GM18511 (cell line): Measurements from ENCODE around the gene ANKRD23.
"Not testable (repeated sequence)": the region's sequence is repeated elsewhere in the genome, so short reads cannot be mapped to it uniquely, and the experiment has no call there.

ENCODE experiments used
- ATAC-seq: cut with Tn5 transposase; IDR thresholded peaks from one replicate; pipeline ENCODE4 v1.9.1; 2021; ENCODE audit warnings: mild to moderate bottlenecking, moderate library complexity; ENCODE audit not compliant: unreplicated experiment

The ANKRD23 gene

GRCh38 chr2:96843538-96844268, at the start of gene ANKRD23:
Gene ANKRD23, minus strand, starts transcription at chr2:96844021. Its CDS starts 29 bp downstream, at chr2:96843992.
- no peak for ATAC-seq

- no peak for ATAC-seq
Observed at GRCh38 chr2:96891591-96892333, 47.9 kb upstream of the ANKRD23 start.

- no peak for ATAC-seq
Observed at GRCh38 chr2:96890726-96891385, 47.0 kb upstream of the ANKRD23 start.

GRCh38 chr2:96890252-96890651, 46.4 kb upstream of the ANKRD23 start:
- ATAC-seq: no peak

- not testable (repeated sequence) for ATAC-seq
Observed at GRCh38 chr2:96889502-96889901, 45.7 kb upstream of the ANKRD23 start.

- ATAC-seq: no peak
Observed at GRCh38 chr2:96888072-96889011, 44.5 kb upstream of the ANKRD23 start.

GRCh38 chr2:96887493-96888012, 43.7 kb upstream of the ANKRD23 start:
- ATAC-seq: no peak

GRCh38 chr2:96885432-96886347, 41.9 kb upstream of the ANKRD23 start:
- no peak for ATAC-seq

GRCh38 chr2:96884299-96885094, 40.7 kb upstream of the ANKRD23 start:
- no peak for ATAC-seq

GRCh38 chr2:96883306-96883705, 39.5 kb upstream of the ANKRD23 start:
- no peak for ATAC-seq

GRCh38 chr2:96882906-96883305, 39.1 kb upstream of the ANKRD23 start:
- no peak for ATAC-seq

GRCh38 chr2:96882230-96882629, 38.4 kb upstream of the ANKRD23 start:
- no peak for ATAC-seq

GRCh38 chr2:96881349-96882195, 37.8 kb upstream of the ANKRD23 start:
- no peak for ATAC-seq

GRCh38 chr2:96880891-96881273, 37.1 kb upstream of the ANKRD23 start:
- no peak for ATAC-seq

- no peak for ATAC-seq
Observed at GRCh38 chr2:96879545-96880040, 35.8 kb upstream of the ANKRD23 start.

GRCh38 chr2:96878796-96879544, 35.1 kb upstream of the ANKRD23 start:
- no peak for ATAC-seq

GRCh38 chr2:96878171-96878570, 34.4 kb upstream of the ANKRD23 start:
- no peak for ATAC-seq
